K562 (cell line): ENCODE measurements around the gene MLH3. TPM values are rescaled to one million over a fixed set of nuclear protein-coding genes. Genes with fewer than 3 reads are reported as not detected.

Source experiments
- ARID4B ChIP-seq: sonication (generic); formaldehyde crosslinking; IDR thresholded peaks from 2 replicates; pipeline ENCODE4 v1.8.0; 2022; ENCODE audit warnings: mild to moderate bottlenecking, missing genetic modification reagents
- ATF1 ChIP-seq, 2 experiments: fragments of 450-650 bp in 1 of 2; IDR thresholded peaks; 2 replicates each; pipeline ENCODE4 v1.6.1; 2016; ENCODE audit warnings: missing compliant biosample characterization in 1 of 2, missing genetic modification characterization in 1 of 2
- BDP1 ChIP-seq: IDR thresholded peaks from 3 replicates; pipeline ENCODE4 v1.6.1; 2011; ENCODE audit not compliant: insufficient read length, insufficient read depth
- BRCA1 ChIP-seq, 2 experiments: fragments of 450-650 bp in 1 of 2; sonication (generic) in 1 of 2; formaldehyde crosslinking in 1 of 2; IDR thresholded peaks; 2 replicates each; pipeline versions ENCODE4 v1.5.0 to v1.6.1; 2017 to 2020; ENCODE audit warnings: mild to moderate bottlenecking in 1 of 2, missing genetic modification reagents in 1 of 2
- CHD2 ChIP-seq: IDR thresholded peaks from 2 replicates; pipeline ENCODE4 v1.6.1; 2011; ENCODE audit warnings: low read depth, low read length
- CTBP1 ChIP-seq: fragments of 450-650 bp; IDR thresholded peaks from 2 replicates; pipeline ENCODE4 v1.6.1; 2016; ENCODE audit warnings: borderline replicate concordance
- E2F6 ChIP-seq, 2 experiments: IDR thresholded peaks; 2 replicates each; pipeline ENCODE4 v1.6.1; 2011; ENCODE audit warnings: borderline replicate concordance in 1 of 2, control low read depth in 1 of 2, low read depth in 1 of 2, low read length in 1 of 2, mild to moderate bottlenecking in 1 of 2, mixed read lengths in 1 of 2, moderate library complexity in 1 of 2; ENCODE audit not compliant: insufficient read depth in 1 of 2, insufficient read length in 1 of 2, poor library complexity in 1 of 2, severe bottlenecking in 1 of 2; ENCODE audit errors: extremely low read depth in 1 of 2
- HMGN3 ChIP-seq: IDR thresholded peaks from 2 replicates; pipeline ENCODE4 v1.6.1; 2011; ENCODE audit warnings: borderline replicate concordance, low read depth, mild to moderate bottlenecking, mixed read lengths, low read length; ENCODE audit not compliant: insufficient read length; ENCODE audit errors: extremely low read depth
- MITF ChIP-seq: IDR thresholded peaks from 2 replicates; pipeline ENCODE4 v1.6.1; 2014; ENCODE audit warnings: antibody characterized with exemption
- NFIC ChIP-seq: fragments of 450-650 bp; IDR thresholded peaks from 2 replicates; pipeline ENCODE4 v1.6.1; 2017; ENCODE audit warnings: mild to moderate bottlenecking, inconsistent platforms
- NR2C1 ChIP-seq, 2 experiments: fragments of 450-650 bp; IDR thresholded peaks; 2 replicates each; pipeline ENCODE4 v1.6.1; 2017; ENCODE audit warnings: mild to moderate bottlenecking in 2 of 2, antibody characterized with exemption in 1 of 2, inconsistent platforms in 1 of 2, missing compliant biosample characterization in 1 of 2, missing genetic modification characterization in 1 of 2
- POLR2A ChIP-seq: fragments of 450-650 bp; conservative IDR thresholded peaks from 2 replicates; pipeline ENCODE4 v1.6.1; 2016
- PTBP1 ChIP-seq: fragments of 200-400 bp; formaldehyde crosslinking; IDR thresholded peaks from 2 replicates; pipeline ENCODE4 v1.6.1; 2017; ENCODE audit warnings: low read depth, low read length
- SETDB1 ChIP-seq: IDR thresholded peaks from one replicate; pipeline ENCODE4 v1.6.1; 2012; ENCODE audit warnings: low read length, control low read depth, inconsistent platforms
- SOX6 ChIP-seq: fragments of 450-650 bp; IDR thresholded peaks from 2 replicates; pipeline ENCODE4 v1.6.1; 2014; ENCODE audit warnings: mild to moderate bottlenecking
- TAF15 ChIP-seq: fragments of 200-400 bp; formaldehyde crosslinking; IDR thresholded peaks from 2 replicates; pipeline ENCODE4 v1.6.1; 2017; ENCODE audit warnings: mild to moderate bottlenecking, low read depth, low read length, moderate library complexity
- ZBTB2 ChIP-seq: fragments of 450-650 bp; IDR thresholded peaks from 2 replicates; pipeline ENCODE4 v1.6.1; 2016; ENCODE audit warnings: antibody characterized with exemption
- ZKSCAN8 ChIP-seq: fragments of 200-800 bp; sonication (Bioruptor generic); IDR thresholded peaks from 2 replicates; pipeline ENCODE4 v1.6.1; 2016; ENCODE audit warnings: missing genetic modification characterization, missing compliant biosample characterization
- ZNF239 ChIP-seq: fragments of 250-450 bp; sonication (Bioruptor Pico); IDR thresholded peaks from 2 replicates; pipeline ENCODE4 v1.4.0; 2020; ENCODE audit warnings: mild to moderate bottlenecking
- polyA plus RNA-seq, 8 experiments: library from polyadenylated mRNA; depleted of rRNA in 4 of 8; stranded (reverse) in 5 of 8; unstranded in 3 of 8; fragments of >200 nt; fragmentation: Nextera tagmentation in 2 of 8; fragmentation: Illumina TruSeq in 1 of 8; extraction: Ambion mirVana in 2 of 8; extraction: Trizol in 1 of 8; gene quantifications; 2 replicates each; pipeline versions ENCODE4 v1.2.1 to v1.2.3, GENCODE V29; 2011 to 2014; ENCODE audit warnings: inconsistent platforms in 1 of 8, missing spikeins in 1 of 8
- total RNA-seq, 7 experiments: library from RNA; depleted of rRNA in 6 of 7; stranded (reverse); fragments of >200 nt in 6 of 7; fragmentation: Illumina TruSeq in 2 of 7; extraction: Trizol in 2 of 7; gene quantifications; 2 replicates each; pipeline versions ENCODE4 v1.2.1 to v1.2.3, GENCODE V29; 2011 to 2021; ENCODE audit warnings: low replicate concordance in 1 of 7

MLH3 gene
- total and polyA plus RNA-seq, 9 of the 15 experiments (the other 6 are each of a cell fraction or from before 2014, with no cell fraction given), result 5.9 to 15.3 (median 10.7) TPM

GRCh38 chr14:75050852-75051555 is at the start of gene MLH3 (continued):
- TF ChIP-seq E2F6 (IDR thresholded peaks at IDR 0.05; ENCODE audit: borderline replicate concordance in 1 of 2, extremely low read depth in 1 of 2, insufficient read depth in 1 of 2, insufficient read length in 1 of 2, low read depth in 1 of 2, low read length in 1 of 2, poor library complexity in 1 of 2, severe bottlenecking in 1 of 2) (peak; percentile 87 to 93), POLR2A (peak; percentile 73), NR2C1 (IDR thresholded peaks at IDR 0.05) (no peak), NR2C1 (tag; IDR thresholded peaks at IDR 0.05) (no peak), MITF (no peak), ZNF239 (peak; percentile 31; the same call in 1 of the 2 replicates), ARID4B (peak; percentile 43; the same call in 1 of the 2 replicates), HMGN3 (peak; percentile 44), ZKSCAN8 (peak; percentile 48; the same call in 1 of the 2 replicates), PTBP1 (no peak), ATF1 (CRISPR knock-in tag; IDR thresholded peaks at IDR 0.05) (no peak), ATF1 (tag; IDR thresholded peaks at IDR 0.05) (peak; percentile 27; the same call in 1 of the 2 replicates), BRCA1 (IDR thresholded peaks at IDR 0.05) (no peak), BRCA1 (CRISPR knock-in tag; IDR thresholded peaks at IDR 0.05) (no peak), BDP1 (no peak), SETDB1 (no peak), CHD2 (no peak), NFIC (no peak), TAF15 (no peak), SOX6 (peak; percentile 22; the same call in 1 of the 2 replicates), ZBTB2 (peak; percentile 99), CTBP1 (peak; percentile 58)
